Rectal smooth muscle tissue (tissue), 1 donor: ENCODE results near the gene EPB41L4A.

Source experiments
- H3K27ac ChIP-seq: one replicate; pipeline ENCODE4 v1.7.0; 2013; ENCODE audit warnings: low read depth, low read length, inconsistent platforms
- H3K27me3 ChIP-seq: one replicate; pipeline ENCODE4 v1.7.0; 2013; ENCODE audit warnings: low read length; ENCODE audit not compliant: control insufficient read depth, insufficient read depth
- H3K36me3 ChIP-seq: one replicate; pipeline ENCODE4 v1.7.0; 2013; ENCODE audit warnings: low read length; ENCODE audit not compliant: control insufficient read depth, insufficient read depth
- H3K4me1 ChIP-seq: one replicate; pipeline ENCODE4 v1.7.0; 2013; ENCODE audit warnings: low read length; ENCODE audit not compliant: control insufficient read depth, insufficient read depth
- H3K4me3 ChIP-seq: one replicate; pipeline ENCODE4 v1.7.0; 2013; ENCODE audit warnings: low read length
- H3K9ac ChIP-seq: one replicate; pipeline ENCODE4 v1.7.0; 2013; ENCODE audit warnings: low read length

The EPB41L4A gene

GRCh38 chr5:112257005-112257404 is 162.1 kb downstream of the EPB41L4A start:
- Histone ChIP-seq H3K9ac (no peak overlapping the region), H3K27ac (no peak overlapping the region), H3K36me3 (no peaks in the 10 kb centered on the region), H3K27me3 (no peaks in the 10 kb centered on the region), H3K4me1 (no peaks in the 10 kb centered on the region), H3K4me3 (no peak overlapping the region)

DNA sequence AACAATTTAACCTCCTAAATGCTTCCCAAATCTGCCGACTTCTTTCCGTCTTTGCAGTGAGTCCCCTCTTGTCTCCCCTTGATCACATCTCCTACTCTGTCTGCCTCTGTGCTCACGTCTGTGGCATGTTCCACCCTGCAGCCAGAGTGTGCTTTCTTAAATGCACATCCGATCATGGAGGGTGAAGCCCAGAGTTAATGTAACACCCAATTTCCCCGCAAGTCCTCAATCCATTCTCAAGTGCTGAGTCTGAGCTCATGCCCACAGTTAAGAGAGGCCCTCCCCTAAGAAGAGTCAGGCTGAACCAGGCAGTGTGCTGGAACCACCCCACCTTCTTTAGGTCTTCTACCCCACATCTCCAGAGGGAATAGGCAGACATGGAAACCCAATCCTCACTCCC is 164.8 kb downstream of the EPB41L4A start:
- no peaks in the 10 kb centered on the region for H3K4me1 ChIP-seq
- H3K27ac ChIP-seq, result no peak overlapping the region
- H3K27me3 ChIP-seq, result no peaks in the 10 kb centered on the region
- H3K4me3 ChIP-seq, result no peak overlapping the region
- H3K36me3 ChIP-seq, result no peaks in the 10 kb centered on the region
- H3K9ac ChIP-seq, result no peak overlapping the region

GRCh38 chr5:112253478-112254250 is 165.4 kb downstream of the EPB41L4A start:
- Histone ChIP-seq H3K27ac (no peak overlapping the region), H3K4me3 (no peak overlapping the region), H3K4me1 (no peaks in the 10 kb centered on the region), H3K9ac (no peak overlapping the region), H3K27me3 (no peaks in the 10 kb centered on the region), H3K36me3 (no peaks in the 10 kb centered on the region)

DNA sequence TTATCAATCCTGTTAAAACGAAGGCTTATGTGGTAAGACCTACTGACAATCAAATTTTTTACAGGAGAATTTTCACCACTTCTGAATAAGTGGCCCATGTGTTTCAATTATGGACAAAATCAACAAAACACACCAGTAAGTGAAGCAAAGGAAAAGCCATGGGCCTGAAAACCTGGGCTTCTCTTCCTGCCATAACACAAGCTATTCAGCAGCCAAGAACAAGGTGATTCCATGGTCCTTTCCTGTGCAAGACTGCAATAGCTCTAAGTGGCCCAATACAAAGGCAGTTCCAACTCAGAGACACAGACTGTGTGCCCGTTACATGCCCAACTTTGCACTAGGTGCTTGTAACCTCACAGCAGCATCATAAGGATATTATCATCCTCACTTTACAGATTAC is 168.5 kb downstream of the EPB41L4A start:
- Histone ChIP-seq H3K27ac (no peak overlapping the region), H3K36me3 (no peaks in the 10 kb centered on the region), H3K4me1 (no peaks in the 10 kb centered on the region), H3K4me3 (no peak overlapping the region), H3K27me3 (no peaks in the 10 kb centered on the region), H3K9ac (no peak overlapping the region)

DNA sequence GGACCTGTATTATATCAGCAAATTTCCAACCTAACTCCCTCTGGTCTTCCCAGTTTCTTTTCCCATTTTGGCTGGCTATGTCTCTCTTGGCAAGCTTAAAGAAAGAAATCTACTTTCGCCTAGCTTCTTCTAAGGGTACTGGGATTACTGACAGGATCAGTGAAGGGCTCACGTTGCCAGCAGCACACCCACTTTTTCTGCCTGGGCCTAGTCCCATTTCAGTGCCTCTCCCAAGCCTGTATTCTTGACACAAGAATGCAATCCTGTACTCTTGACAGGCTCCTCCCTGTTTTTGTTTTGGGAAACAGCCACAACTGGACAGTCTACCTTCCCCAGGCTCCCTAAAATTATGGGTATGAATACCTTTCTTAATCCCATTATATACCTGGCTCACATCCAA is 170.5 kb downstream of the EPB41L4A start:
- no peak overlapping the region for H3K27ac ChIP-seq

GRCh38 chr5:112247960-112248359 is 171.1 kb downstream of the EPB41L4A start:
- H3K27me3 ChIP-seq, result no peaks in the 10 kb centered on the region
- H3K9ac ChIP-seq, result no peak overlapping the region
- H3K4me3 ChIP-seq, result no peak overlapping the region
- no peaks in the 10 kb centered on the region for H3K4me1 ChIP-seq
- no peak overlapping the region for H3K27ac ChIP-seq
- H3K36me3 ChIP-seq, result no peaks in the 10 kb centered on the region

More for the DNA sequence above, 170.5 kb downstream of the EPB41L4A start:
- Histone ChIP-seq H3K4me3 (no peak overlapping the region), H3K27me3 (no peaks in the 10 kb centered on the region), H3K9ac (no peak overlapping the region), H3K4me1 (no peaks in the 10 kb centered on the region), H3K36me3 (no peaks in the 10 kb centered on the region)

DNA sequence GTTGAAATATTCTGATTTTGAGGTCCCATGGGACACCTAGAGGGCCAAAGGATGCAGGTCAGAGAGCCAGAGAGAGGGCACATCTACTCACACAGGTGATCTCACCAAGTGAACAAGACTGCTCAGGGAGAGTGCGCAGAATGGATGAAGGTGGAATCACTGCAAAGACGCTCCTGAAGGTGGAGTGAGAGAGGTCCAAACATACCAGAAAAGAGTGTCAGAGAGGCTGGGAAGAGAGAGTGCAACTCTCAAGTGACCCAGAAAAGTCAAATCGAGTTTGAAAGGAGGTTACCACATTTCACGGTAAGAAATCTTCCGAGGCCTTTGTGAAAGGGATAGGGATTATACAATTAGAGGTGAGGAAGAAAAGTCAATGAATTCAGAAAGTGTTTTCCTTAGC is 173.4 kb downstream of the EPB41L4A start:
- Histone ChIP-seq H3K27ac (no peak overlapping the region), H3K27me3 (no peaks in the 10 kb centered on the region), H3K4me1 (no peaks in the 10 kb centered on the region), H3K36me3 (no peaks in the 10 kb centered on the region), H3K4me3 (no peak overlapping the region), H3K9ac (no peak overlapping the region)

- no peaks in the 10 kb centered on the region for H3K36me3 ChIP-seq
- H3K9ac ChIP-seq, result no peak overlapping the region
- H3K4me3 ChIP-seq, result no peak overlapping the region
- H3K27ac ChIP-seq, result no peak overlapping the region
- no peaks in the 10 kb centered on the region for H3K4me1 ChIP-seq
- no peaks in the 10 kb centered on the region for H3K27me3 ChIP-seq
These were observed 179.1 kb downstream of the EPB41L4A start for GRCh38 chr5:112239996-112240395.

DNA sequence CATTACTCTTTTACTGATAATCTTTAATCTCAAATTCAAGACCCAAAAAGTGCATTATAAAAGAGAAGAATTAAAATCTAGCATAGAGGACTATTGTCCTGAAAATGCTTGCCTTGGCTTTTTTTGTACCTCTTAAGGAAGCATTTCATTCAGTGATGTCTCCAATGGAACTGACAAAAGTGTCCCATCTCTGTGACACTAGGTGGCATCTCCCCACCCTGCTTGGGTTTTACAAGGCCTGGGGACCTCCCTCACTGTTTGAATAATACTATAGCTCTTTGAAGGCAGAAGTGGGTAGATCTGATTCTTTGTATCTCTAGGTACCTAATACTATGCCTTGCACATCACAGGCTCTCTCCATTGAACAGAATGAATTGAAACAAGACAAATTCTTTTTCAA is 180.6 kb downstream of the EPB41L4A start:
- no peaks in the 10 kb centered on the region for H3K27me3 ChIP-seq
- no peak overlapping the region for H3K4me3 ChIP-seq
- no peak overlapping the region for H3K27ac ChIP-seq
- H3K9ac ChIP-seq, result no peak overlapping the region
- no peaks in the 10 kb centered on the region for H3K4me1 ChIP-seq
- H3K36me3 ChIP-seq, result no peaks in the 10 kb centered on the region

DNA sequence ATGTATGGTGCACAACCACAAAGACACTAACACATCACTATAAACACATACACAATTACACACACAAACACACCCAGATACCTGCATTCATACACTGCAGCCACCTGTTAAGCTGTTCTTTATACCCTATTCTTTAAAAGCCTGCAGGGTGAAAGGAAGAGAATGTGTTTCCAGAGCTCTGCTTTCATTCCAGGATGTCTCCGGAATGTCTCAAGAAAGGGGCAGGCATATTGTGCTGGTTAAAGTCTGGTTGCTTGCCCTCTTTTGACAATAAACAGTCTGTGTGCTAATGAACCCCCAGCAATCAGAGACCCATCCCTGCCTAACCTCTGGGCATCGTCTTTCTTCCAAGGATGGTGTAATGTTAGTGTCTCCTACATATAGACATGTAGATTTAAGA is 181.6 kb downstream of the EPB41L4A start:
- Histone ChIP-seq H3K4me3 (no peak overlapping the region), H3K27ac (no peak overlapping the region), H3K36me3 (no peaks in the 10 kb centered on the region), H3K9ac (no peak overlapping the region), H3K4me1 (no peaks in the 10 kb centered on the region), H3K27me3 (no peaks in the 10 kb centered on the region)

- Histone ChIP-seq H3K27ac (no peak overlapping the region), H3K9ac (no peak overlapping the region), H3K27me3 (no peaks in the 10 kb centered on the region), H3K36me3 (no peaks in the 10 kb centered on the region), H3K4me1 (no peaks in the 10 kb centered on the region), H3K4me3 (no peak overlapping the region)
These were observed 185.1 kb downstream of the EPB41L4A start for GRCh38 chr5:112234000-112234399.

- H3K9ac ChIP-seq, result no peak overlapping the region
- H3K27me3 ChIP-seq, result no peaks in the 10 kb centered on the region
- no peaks in the 10 kb centered on the region for H3K36me3 ChIP-seq
- no peak overlapping the region for H3K27ac ChIP-seq
- H3K4me1 ChIP-seq, result no peaks in the 10 kb centered on the region
- H3K4me3 ChIP-seq, result no peak overlapping the region
These were observed 186.4 kb downstream of the EPB41L4A start for GRCh38 chr5:112232667-112233066.

GRCh38 chr5:112230606-112231005 is 188.5 kb downstream of the EPB41L4A start:
- H3K27me3 ChIP-seq, result no peaks in the 10 kb centered on the region
- H3K27ac ChIP-seq, result no peak overlapping the region
- H3K4me3 ChIP-seq, result no peak overlapping the region
- H3K36me3 ChIP-seq, result no peaks in the 10 kb centered on the region
- no peak overlapping the region for H3K9ac ChIP-seq
- no peaks in the 10 kb centered on the region for H3K4me1 ChIP-seq
